A549 (cell line): ENCODE results near the gene TRIM27. TPM values are rescaled to one million over a fixed set of nuclear protein-coding genes. Genes with fewer than 3 reads are reported as not detected.

Experiments used
- ATAC-seq, 2 experiments: fragments of 200-7000 bp in 1 of 2; fragments of >200 bp in 1 of 2; cut with Nextera tagmentation in 1 of 2; cut with Tn5 transposase in 1 of 2; 3 replicates each; pipeline versions ENCODE4 v1.8.0 to v1.9.1; 2018 to 2020; ENCODE audit warnings: mild to moderate bottlenecking in 1 of 2, moderate library complexity in 1 of 2
- CTCF ChIA-PET: fragments of 300-600 bp; sonication (Branson Sonifier 250); formaldehyde crosslinking; extraction: SDS; loops from one replicate; lab custom pipeline; 2021; ENCODE audit warnings: antibody characterized with exemption, inconsistent platforms; lab: Yijun Ruan, JAX
- POLR2A ChIA-PET: fragments of 350-600 bp; formaldehyde crosslinking; extraction: SDS; loops from one replicate; lab custom pipeline; 2021; ENCODE audit warnings: antibody characterized with exemption, inconsistent platforms; lab: Yijun Ruan, JAX
- DNase-seq, 2 experiments: peaks; one replicate each; pipeline versions ENCODE4 v3.0.0 to v3.0.0-alpha.2; 2011 to 2016; ENCODE audit warnings: low read depth in 1 of 2, low spot score in 1 of 2
- FAIRE-seq: peaks from 2 replicates; lab custom pipeline; 2011; peaks lifted over from hg19 to GRCh38; lab: Jason Lieb, UNC
- H3K27ac ChIP-seq, 2 experiments: fragments of >200 bp; sonication (Bioruptor Twin); formaldehyde crosslinking; 3 replicates each; pipeline ENCODE4 v1.5.1; 2016 to 2017
- H3K4me1 ChIP-seq: fragments of >200 bp; sonication (Bioruptor Twin); formaldehyde crosslinking; 3 replicates; pipeline ENCODE4 v1.6.1; 2016
- H3K4me2 ChIP-seq: fragments of >200 bp; sonication (Bioruptor Twin); formaldehyde crosslinking; 3 replicates; pipeline ENCODE4 v1.6.1; 2016
- H3K4me3 ChIP-seq: fragments of >200 bp; sonication (Bioruptor Twin); formaldehyde crosslinking; 3 replicates; pipeline ENCODE4 v1.5.1; 2016
- H3K9me3 ChIP-seq: fragments of >200 bp; sonication (Bioruptor Twin); formaldehyde crosslinking; 3 replicates; pipeline ENCODE4 v1.6.1; 2016
- BHLHE40 ChIP-seq: IDR thresholded peaks from 2 replicates; pipeline ENCODE4 v1.6.1; 2012; ENCODE audit warnings: low read depth, low read length, inconsistent platforms
- CBX2 ChIP-seq: fragments of 200-600 bp; sonication (generic); IDR thresholded peaks from 2 replicates; pipeline ENCODE4 v1.6.1; 2016; ENCODE audit warnings: low read depth, mild to moderate bottlenecking, borderline replicate concordance
- CEBPB ChIP-seq, 2 experiments: fragments of >200 bp in 1 of 2; sonication (Bioruptor Twin) in 1 of 2; formaldehyde crosslinking in 1 of 2; IDR thresholded peaks; 2 replicates each; pipeline ENCODE4 v1.6.1; 2012 to 2016
- CHD4 ChIP-seq: fragments of 200-600 bp; sonication (generic); IDR thresholded peaks from 2 replicates; pipeline ENCODE4 v1.6.1; 2016; ENCODE audit warnings: antibody characterized with exemption, mild to moderate bottlenecking, borderline replicate concordance
- CTCF ChIP-seq: fragments of >200 bp; sonication (Bioruptor Twin); formaldehyde crosslinking; IDR thresholded peaks from 3 replicates; pipeline ENCODE4 v1.5.1; 2016
- E2F6 ChIP-seq: IDR thresholded peaks from 2 replicates; pipeline ENCODE4 v1.6.1; 2012; ENCODE audit warnings: low read depth, borderline replicate concordance
- EHF ChIP-seq: fragments of 250-450 bp; sonication (Bioruptor Pico); IDR thresholded peaks from 2 replicates; pipeline ENCODE4 v1.5.0; 2020; ENCODE audit warnings: mild to moderate bottlenecking
- FOXS1 ChIP-seq: fragments of 250-450 bp; sonication (Bioruptor Pico); IDR thresholded peaks from 2 replicates; pipeline ENCODE4 v1.5.0; 2020; ENCODE audit warnings: mild to moderate bottlenecking, moderate library complexity
- HOXA7 ChIP-seq: fragments of 250-450 bp; sonication (Bioruptor Pico); IDR thresholded peaks from 2 replicates; pipeline ENCODE4 v1.5.0; 2020; ENCODE audit warnings: mild to moderate bottlenecking, moderate library complexity
- MAFK ChIP-seq: fragments of 450-650 bp; IDR thresholded peaks from 2 replicates; pipeline ENCODE4 v1.6.1; 2014; ENCODE audit not compliant: partially characterized antibody
- MAZ ChIP-seq: fragments of 150-350 bp; IDR thresholded peaks from 2 replicates; pipeline ENCODE4 v1.6.1; 2014; ENCODE audit warnings: antibody characterized with exemption, low read depth, low read length, borderline replicate concordance
- MYC ChIP-seq: IDR thresholded peaks from 2 replicates; pipeline ENCODE4 v1.6.1; 2012; ENCODE audit warnings: mild to moderate bottlenecking, inconsistent platforms, low read length, improper control_type of control experiment, borderline replicate concordance
- POLR2AphosphoS2 ChIP-seq: conservative IDR thresholded peaks from 2 replicates; pipeline ENCODE4 v1.6.1; 2012; ENCODE audit warnings: low read length, improper control_type of control experiment, inconsistent platforms
- RAD21 ChIP-seq, 2 experiments: fragments of >200 bp in 1 of 2; sonication (Bioruptor Twin) in 1 of 2; formaldehyde crosslinking in 1 of 2; IDR thresholded peaks in 1 of 2; conservative IDR thresholded peaks in 1 of 2; 2 replicates in 1 of 2; 3 replicates in 1 of 2; pipeline ENCODE4 v1.6.1; 2012 to 2018; ENCODE audit warnings: inconsistent platforms in 1 of 2
- RCOR1 ChIP-seq: fragments of 150-350 bp; IDR thresholded peaks from 2 replicates; pipeline ENCODE4 v1.6.1; 2014; ENCODE audit warnings: antibody characterized with exemption, low read length, low read depth
- REST ChIP-seq: fragments of 200-600 bp; sonication (generic); IDR thresholded peaks from 2 replicates; pipeline ENCODE4 v1.6.1; 2016; ENCODE audit warnings: antibody characterized with exemption, mild to moderate bottlenecking, moderate library complexity
- RFX5 ChIP-seq: fragments of 450-650 bp; IDR thresholded peaks from 2 replicates; pipeline ENCODE4 v1.7.1; 2014; ENCODE audit warnings: antibody characterized with exemption, mild to moderate bottlenecking, moderate library complexity
- SREBF2 ChIP-seq: fragments of 450-650 bp; IDR thresholded peaks from 2 replicates; pipeline ENCODE4 v1.6.1; 2014; ENCODE audit warnings: mild to moderate bottlenecking, moderate library complexity
- ZC3H11A ChIP-seq: fragments of 450-650 bp; IDR thresholded peaks from 2 replicates; pipeline ENCODE4 v1.6.1; 2014; ENCODE audit warnings: antibody characterized with exemption, mild to moderate bottlenecking
- ZFP36 ChIP-seq: fragments of 450-650 bp; IDR thresholded peaks from 2 replicates; pipeline ENCODE4 v1.6.1; 2014; ENCODE audit warnings: borderline replicate concordance; ENCODE audit not compliant: partially characterized antibody
- WGBS: methylation state at CpG from one replicate; pipeline ENCODE4 v1.1.6; 2017; ENCODE audit errors: missing lambda C conversion rate; 5-methylcytosine and 5-hydroxymethylcytosine counted together
- polyA plus RNA-seq, 4 experiments: library from polyadenylated mRNA; depleted of rRNA in 3 of 4; stranded (reverse); fragments of >200 nt; fragmentation: RNase III in 1 of 4; extraction: RNeasy Plus Mini Kit Qiagen cat#74134 plus additional on column Dnase treatment in 1 of 4; gene quantifications; 2 replicates in 3 of 4; 3 replicates in 1 of 4; pipeline ENCODE4 v1.2.3, GENCODE V29; 2011 to 2017

The TRIM27 gene
- polyA plus RNA-seq, 2 of the 4 experiments (the other 2 are of a cell fraction) = 27.8 to 50.1 TPM

GRCh38 chr6:28865401-28866204, 58.2 kb downstream of the TRIM27 start (continued):
- TF ChIP-seq REST (no peak), POLR2AphosphoS2 (no peak), ZC3H11A (no peak), CEBPB (IDR thresholded peaks at IDR 0.05) (no peak), RCOR1 (no peak)

GRCh38 chr6:28864326-28864923, 59.4 kb downstream of the TRIM27 start:
- ATAC-seq (no peak), DNase-seq (no peak), FAIRE-seq (no peak)
- ChIA-PET CTCF (interaction anchor here (0.6 to 8.3 kb wide), 7 partner anchors 10 to 152 kb away, joined by 3 to 83 read pairs (median 3); no protein-coding TSS in a partner anchor), POLR2A (interaction anchor here (3.5 to 4.7 kb wide), 2 partner anchors 26 to 32 kb away, joined by 28 to 38 read pairs; no protein-coding TSS in a partner anchor)
- H3K27ac ChIP-seq = peak overlapping the region; percentile 70 to 80; a peak in 5 of 6 replicates
- peak overlapping the region; percentile 87 for H3K4me2 ChIP-seq
- H3K4me1 ChIP-seq = peaks cover 3% of the 10 kb centered on the region; the same call in 2 of the 3 replicates
- TF ChIP-seq CTCF (peak; percentile 46; the same call in 2 of the 3 replicates), BHLHE40 (no peak), RAD21 (conservative IDR thresholded peaks at IDR 0.05 in 1 of 2, IDR thresholded peaks at IDR 0.05 in 1 of 2) (peak in 1 of 2 experiments; percentile 31; a peak in 3 of 5 replicates)
- H3K4me3 ChIP-seq = peak overlapping the region; percentile 71
- no peaks in the 10 kb centered on the region for H3K9me3 ChIP-seq
- WGBS = 45% methylated on average over 23 of the region's 25 CpGs

GRCh38 chr6:28863604-28864325, 60.0 kb downstream of the TRIM27 start:
- Histone ChIP-seq H3K4me1 (peaks cover 3% of the 10 kb centered on the region; the same call in 2 of the 3 replicates), H3K4me3 (peak overlapping the region; percentile 71), H3K4me2 (peak overlapping the region; percentile 87), H3K9me3 (no peaks in the 10 kb centered on the region), H3K27ac (peak overlapping the region; percentile 70 to 80)
- no peak for FAIRE-seq
- ChIA-PET POLR2A (interaction anchor here (1.4 to 4.7 kb wide), 3 partner anchors 25 to 60 kb away, joined by 6 to 38 read pairs (median 28); partner anchors contain the start of gene TRIM27), CTCF (interaction anchor here (0.9 to 8.3 kb wide), 4 partner anchors 9 to 117 kb away, joined by 3 to 83 read pairs (median 4); no protein-coding TSS in a partner anchor)
- peak in 1 of 2 experiments; percentile 87 for DNase-seq
- peak; percentile 74 to 75 for ATAC-seq
- 2% methylated on average over 37 of the region's 47 CpGs for WGBS
- TF ChIP-seq SREBF2 (peak; percentile 70), E2F6 (peak; percentile 87), ZFP36 (no peak), EHF (CRISPR knock-in tag) (no peak), MAFK (peak; percentile 76), RFX5 (no peak), CBX2 (no peak), MAZ (no peak), CHD4 (no peak), RCOR1 (no peak), FOXS1 (no peak), REST (no peak), HOXA7 (no peak), MYC (peak; percentile 82)
